Measurements from ENCODE around the gene MSI1.

GRCh38 chr12:120416490-120417216, 47.7 kb upstream of the MSI1 start:
- TF ChIP-seq POLR2A (IDR thresholded peaks at IDR 0.05) = no peak
- TF ChIP-seq, protein P1, sequence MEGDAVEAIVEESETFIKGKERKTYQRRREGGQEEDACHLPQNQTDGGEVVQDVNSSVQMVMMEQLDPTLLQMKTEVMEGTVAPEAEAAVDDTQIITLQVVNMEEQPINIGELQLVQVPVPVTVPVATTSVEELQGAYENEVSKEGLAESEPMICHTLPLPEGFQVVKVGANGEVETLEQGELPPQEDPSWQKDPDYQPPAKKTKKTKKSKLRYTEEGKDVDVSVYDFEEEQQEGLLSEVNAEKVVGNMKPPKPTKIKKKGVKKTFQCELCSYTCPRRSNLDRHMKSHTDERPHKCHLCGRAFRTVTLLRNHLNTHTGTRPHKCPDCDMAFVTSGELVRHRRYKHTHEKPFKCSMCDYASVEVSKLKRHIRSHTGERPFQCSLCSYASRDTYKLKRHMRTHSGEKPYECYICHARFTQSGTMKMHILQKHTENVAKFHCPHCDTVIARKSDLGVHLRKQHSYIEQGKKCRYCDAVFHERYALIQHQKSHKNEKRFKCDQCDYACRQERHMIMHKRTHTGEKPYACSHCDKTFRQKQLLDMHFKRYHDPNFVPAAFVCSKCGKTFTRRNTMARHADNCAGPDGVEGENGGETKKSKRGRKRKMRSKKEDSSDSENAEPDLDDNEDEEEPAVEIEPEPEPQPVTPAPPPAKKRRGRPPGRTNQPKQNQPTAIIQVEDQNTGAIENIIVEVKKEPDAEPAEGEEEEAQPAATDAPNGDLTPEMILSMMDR (IDR thresholded peaks at IDR 0.05) = no peak
